K562 (cell line): ENCODE data around the gene RPS27. TPM values are rescaled to one million over a fixed set of nuclear protein-coding genes. Genes with fewer than 3 reads are reported as not detected.

Source experiments
- ATAC-seq: fragments of 200-7000 bp; cut with Tn5 transposase; 3 replicates; pipeline ENCODE4 v1.9.1; 2020; ENCODE audit warnings: moderate library complexity
- BruUV-seq: library from RNA; stranded (reverse); fragments of 400-500 nt; replicated peaks from 2 replicates; lab custom pipeline; 2021; lab: Mats Ljungman, UMichigan
- CTCF ChIA-PET: fragments of 300-600 bp; formaldehyde crosslinking; extraction: SDS; loops from one replicate; lab custom pipeline; 2021; ENCODE audit warnings: low intra/inter-chr PET ratio; lab: Yijun Ruan, JAX
- POLR2A ChIA-PET: fragments of 300-600, 350-650 bp; sonication (Branson Sonifier 250); formaldehyde crosslinking; extraction: SDS; loops from one replicate; lab custom pipeline; 2021; ENCODE audit warnings: antibody characterized with exemption, inconsistent platforms; lab: Yijun Ruan, JAX
- DNase-seq, 4 experiments: peaks; one replicate each; pipeline versions ENCODE4 v3.0.0 to v3.0.0-alpha.2; 2011 to 2018; ENCODE audit warnings: low spot score in 3 of 4, mixed read lengths in 3 of 4; ENCODE audit errors: extremely low read depth in 1 of 4
- FAIRE-seq: peaks from 2 replicates; lab custom pipeline; 2011; peaks lifted over from hg19 to GRCh38; lab: Jason Lieb, UNC
- H2AFZ ChIP-seq: 2 replicates; pipeline ENCODE4 v1.6.0; 2011; ENCODE audit warnings: low read depth, low read length, control low read depth, inconsistent platforms
- H3K27ac ChIP-seq: fragments of 200-600 bp; 3 replicates; pipeline ENCODE4 v1.8.0; 2011; ENCODE audit warnings: low read depth, mild to moderate bottlenecking, control low read depth, inconsistent platforms, low read length, moderate library complexity, mixed read lengths; ENCODE audit errors: extremely low read depth
- H3K27me3 ChIP-seq, 2 experiments: fragments of 300-600 bp in 1 of 2; 2 replicates in 1 of 2; 3 replicates in 1 of 2; pipeline versions ENCODE4 v1.6.0 to v1.8.0; 2011; ENCODE audit warnings: inconsistent platforms in 2 of 2, low read length in 2 of 2, mild to moderate bottlenecking in 1 of 2, mixed read lengths in 1 of 2, moderate library complexity in 1 of 2; ENCODE audit not compliant: control insufficient read depth in 2 of 2, insufficient read depth in 2 of 2
- H3K36me3 ChIP-seq: fragments of 300-600 bp; 3 replicates; pipeline ENCODE4 v1.8.0; 2011; ENCODE audit warnings: mild to moderate bottlenecking, low read length, inconsistent platforms; ENCODE audit not compliant: control insufficient read depth, insufficient read depth
- H3K4me1 ChIP-seq, 2 experiments: fragments of 200-600 bp in 1 of 2; replicated peaks in 1 of 2; 2 replicates in 1 of 2; 3 replicates in 1 of 2; pipeline versions ENCODE4 v1.5.1 to v1.8.0; 2011; ENCODE audit warnings: inconsistent platforms in 2 of 2, low read length in 2 of 2, mild to moderate bottlenecking in 1 of 2, mixed read lengths in 1 of 2, moderate library complexity in 1 of 2; ENCODE audit not compliant: control insufficient read depth in 2 of 2, insufficient read depth in 2 of 2
- H3K4me2 ChIP-seq: 2 replicates; pipeline ENCODE4 v1.6.1; 2011; ENCODE audit warnings: low read length, control low read depth, inconsistent platforms, mixed read lengths; ENCODE audit not compliant: insufficient read depth
- H3K4me3 ChIP-seq: fragments of 200-600 bp; sonication (generic), shearing (Covaris generic); 2 replicates; pipeline ENCODE4 v1.5.1; 2016; ENCODE audit warnings: control low read depth, inconsistent platforms
- H3K79me2 ChIP-seq: fragments of 200-600 bp; 3 replicates; pipeline ENCODE4 v1.8.0; 2011; ENCODE audit warnings: low read length, inconsistent platforms; ENCODE audit not compliant: control insufficient read depth, insufficient read depth
- H3K9ac ChIP-seq, 2 experiments: 2 replicates each; pipeline versions ENCODE4 v1.6.0 to v1.6.1; 2011; ENCODE audit warnings: low read depth in 2 of 2, low read length in 2 of 2, control low read depth in 1 of 2, inconsistent platforms in 1 of 2, mild to moderate bottlenecking in 1 of 2, mixed read lengths in 1 of 2; ENCODE audit not compliant: insufficient read depth in 1 of 2
- H3K9me1 ChIP-seq: one replicate; pipeline ENCODE4 v1.6.0; 2011; ENCODE audit warnings: inconsistent platforms, mild to moderate bottlenecking, low read length, moderate library complexity; ENCODE audit not compliant: control insufficient read depth, insufficient read depth
- H3K9me3 ChIP-seq: replicated peaks from 2 replicates; pipeline ENCODE4 v1.5.1; 2011; ENCODE audit warnings: low read depth, low read length, inconsistent platforms; ENCODE audit not compliant: control insufficient read depth, insufficient read depth
- H4K20me1 ChIP-seq: replicated peaks from 2 replicates; pipeline ENCODE4 v1.6.1; 2011; ENCODE audit warnings: low read length, inconsistent platforms, mixed read lengths; ENCODE audit not compliant: control insufficient read depth, insufficient read depth
- ARID1B ChIP-seq: fragments of 450-650 bp; IDR thresholded peaks from 2 replicates; pipeline ENCODE4 v1.6.1; 2016; ENCODE audit warnings: antibody characterized with exemption, mild to moderate bottlenecking, inconsistent platforms
- CBX3 ChIP-seq, 2 experiments: IDR thresholded peaks; 1 replicate in 1 of 2; 2 replicates in 1 of 2; pipeline ENCODE4 v1.6.1; 2012; ENCODE audit warnings: inconsistent platforms in 2 of 2, low read length in 2 of 2, borderline replicate concordance in 1 of 2, control low read depth in 1 of 2
- KAT7 ChIP-seq: sonication (generic); formaldehyde crosslinking; IDR thresholded peaks from 2 replicates; pipeline ENCODE4 v1.8.0; 2022; ENCODE audit warnings: missing genetic modification reagents, mild to moderate bottlenecking, borderline replicate concordance
- LARP7 ChIP-seq: fragments of 450-650 bp; IDR thresholded peaks from 2 replicates; pipeline ENCODE4 v1.6.1; 2016
- RBFOX2 ChIP-seq: fragments of 200-400 bp; formaldehyde crosslinking; IDR thresholded peaks from 2 replicates; pipeline ENCODE4 v1.6.1; 2017; ENCODE audit warnings: low read depth, mild to moderate bottlenecking, low read length, moderate library complexity
- SMARCB1 ChIP-seq: IDR thresholded peaks from 2 replicates; pipeline ENCODE4 v1.6.1; 2011; ENCODE audit warnings: improper control_type of control experiment, low read depth; ENCODE audit not compliant: insufficient read length
- TOE1 ChIP-seq, 2 experiments: fragments of 450-650 bp in 1 of 2; sonication (generic) in 1 of 2; formaldehyde crosslinking in 1 of 2; IDR thresholded peaks; 2 replicates each; pipeline versions ENCODE4 v1.7.1 to v1.8.0; 2016 to 2022; ENCODE audit warnings: borderline replicate concordance in 2 of 2, mild to moderate bottlenecking in 2 of 2, antibody characterized with exemption in 1 of 2, inconsistent platforms in 1 of 2, low read depth in 1 of 2, missing genetic modification reagents in 1 of 2, moderate library complexity in 1 of 2
- ZNF174 ChIP-seq: fragments of 250-450 bp; sonication (Bioruptor Pico); IDR thresholded peaks from 2 replicates; pipeline ENCODE4 v1.4.0; 2020; ENCODE audit warnings: mild to moderate bottlenecking
- ZNF224 ChIP-seq: sonication (generic); formaldehyde crosslinking; IDR thresholded peaks from 2 replicates; pipeline ENCODE4 v1.8.0; 2022; ENCODE audit warnings: mild to moderate bottlenecking, missing genetic modification reagents
- ZNF23 ChIP-seq: fragments of 250-450 bp; sonication (Bioruptor Pico); IDR thresholded peaks from 2 replicates; pipeline ENCODE4 v1.4.0; 2020; ENCODE audit warnings: mild to moderate bottlenecking
- WGBS: fragments of 100-300 bp; shearing (Covaris generic); methylation state at CpG from one replicate; pipeline ENCODE4 v1.1.6; 2016; ENCODE audit warnings: low coverage, mixed read lengths; ENCODE audit not compliant: insufficient coverage; ENCODE audit errors: missing lambda C conversion rate; 5-methylcytosine and 5-hydroxymethylcytosine counted together
- in situ Hi-C: fragments of 300-500 bp; cut with MboI; formaldehyde crosslinking; loops from 4 replicates; pipeline ENCODE4 v1.15.0; 2018; ENCODE audit warnings: inconsistent platforms, mixed read lengths
- intact Hi-C: fragments of 100-400 bp; cut with micrococcal nuclease; formaldehyde crosslinking; loops from 2 replicates; pipeline ENCODE4 v1.14.2; 2022
- polyA plus RNA-seq, 8 experiments: library from polyadenylated mRNA; depleted of rRNA in 4 of 8; stranded (reverse) in 5 of 8; unstranded in 3 of 8; fragments of >200 nt; fragmentation: Nextera tagmentation in 2 of 8; fragmentation: Illumina TruSeq in 1 of 8; extraction: Ambion mirVana in 2 of 8; extraction: Trizol in 1 of 8; gene quantifications; 2 replicates each; pipeline versions ENCODE4 v1.2.1 to v1.2.3, GENCODE V29; 2011 to 2014; ENCODE audit warnings: inconsistent platforms in 1 of 8, missing spikeins in 1 of 8
- total RNA-seq, 7 experiments: library from RNA; depleted of rRNA in 6 of 7; stranded (reverse); fragments of >200 nt in 6 of 7; fragmentation: Illumina TruSeq in 2 of 7; extraction: Trizol in 2 of 7; gene quantifications; 2 replicates each; pipeline versions ENCODE4 v1.2.1 to v1.2.3, GENCODE V29; 2011 to 2021; ENCODE audit warnings: low replicate concordance in 1 of 7
- TF ChIP-seq, protein P1 (sequence below): fragments of 450-650 bp; conservative IDR thresholded peaks from 2 replicates; pipeline ENCODE4 v1.6.1; 2016; ENCODE audit warnings: missing genetic modification characterization, low read depth, mild to moderate bottlenecking, control low read depth, missing compliant biosample characterization
- TF ChIP-seq, protein P2 (sequence below): sonication (generic); formaldehyde crosslinking; IDR thresholded peaks from 2 replicates; pipeline ENCODE4 v1.8.0; 2022; ENCODE audit warnings: mild to moderate bottlenecking, missing genetic modification reagents
- TF ChIP-seq, protein P3 (sequence below), 2 experiments: IDR thresholded peaks; 2 replicates each; pipeline ENCODE4 v1.6.1; 2011; ENCODE audit warnings: borderline replicate concordance in 1 of 2, control low read depth in 1 of 2, low read depth in 1 of 2, low read length in 1 of 2, mild to moderate bottlenecking in 1 of 2, mixed read lengths in 1 of 2, moderate library complexity in 1 of 2; ENCODE audit not compliant: insufficient read depth in 1 of 2, insufficient read length in 1 of 2, poor library complexity in 1 of 2, severe bottlenecking in 1 of 2; ENCODE audit errors: extremely low read depth in 1 of 2
- TF ChIP-seq, protein P4 (sequence below): fragments of 450-650 bp; formaldehyde crosslinking; conservative IDR thresholded peaks from 2 replicates; pipeline ENCODE4 v1.4.0; 2022; ENCODE audit warnings: mild to moderate bottlenecking, missing genetic modification characterization

Gene RPS27
- total and polyA plus RNA-seq, 9 of the 15 experiments (the other 6 are each of a cell fraction or from before 2014, with no cell fraction given) = 2,091 to 9,377 (median 6,706) TPM

DNA sequence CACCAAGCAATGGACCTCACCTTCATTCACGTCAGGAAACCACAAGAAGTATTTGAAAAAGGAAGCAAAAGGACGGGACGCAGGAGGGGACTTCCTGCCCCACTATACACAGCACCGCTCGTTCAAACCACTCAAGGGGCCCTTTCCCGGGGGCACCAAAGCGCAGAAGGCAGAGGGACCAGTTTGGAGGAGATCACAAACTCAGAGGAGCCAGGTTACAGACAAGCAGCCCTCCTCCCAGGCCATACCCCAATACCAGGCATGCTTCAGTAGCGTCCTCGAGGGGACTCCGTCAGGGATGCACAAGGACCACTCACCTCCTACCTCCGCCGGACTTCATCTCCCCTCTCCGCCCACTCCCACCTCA lies 32.8 kb upstream of the RPS27 start:
- ATAC-seq (peak; percentile 23), DNase-seq (no peak), FAIRE-seq (peak; percentile 61)
- Histone ChIP-seq H3K4me3 (peak overlapping the region; percentile 94), H3K4me2 (peak overlapping the region; percentile 90), H3K4me1 (peaks cover 27 to 33% of the 10 kb centered on the region in 2 experiments), H2AFZ (peak overlapping the region; percentile 92), H3K36me3 (peaks cover 43% of the 10 kb centered on the region), H4K20me1 (peaks cover 9% of the 10 kb centered on the region; the same call in 1 of the 2 replicates), H3K27me3 (no peaks in the 10 kb centered on the region), H3K9ac (peak overlapping the region; percentile 83 to 94), H3K79me2 (peaks cover 55% of the 10 kb centered on the region), H3K9me1 (no peaks in the 10 kb centered on the region), H3K27ac (peak overlapping the region; percentile 83), H3K9me3 (no peaks in the 10 kb centered on the region)
- intact Hi-C loops = no loop called here
- ChIA-PET CTCF (no interaction called here), POLR2A (interaction anchor here (0.7 to 4.9 kb wide), 6 partner anchors 10 to 33 kb away, joined by 3 to 39 read pairs (median 14); partner anchors contain the start of genes CREB3L4, DENND4B, JTB and RPS27)
- in situ Hi-C loops = no loop called here
- BruUV-seq = no TSS peak
- WGBS = 0% methylated on average over 13 of the region's 13 CpGs
- TF ChIP-seq, protein P1, sequence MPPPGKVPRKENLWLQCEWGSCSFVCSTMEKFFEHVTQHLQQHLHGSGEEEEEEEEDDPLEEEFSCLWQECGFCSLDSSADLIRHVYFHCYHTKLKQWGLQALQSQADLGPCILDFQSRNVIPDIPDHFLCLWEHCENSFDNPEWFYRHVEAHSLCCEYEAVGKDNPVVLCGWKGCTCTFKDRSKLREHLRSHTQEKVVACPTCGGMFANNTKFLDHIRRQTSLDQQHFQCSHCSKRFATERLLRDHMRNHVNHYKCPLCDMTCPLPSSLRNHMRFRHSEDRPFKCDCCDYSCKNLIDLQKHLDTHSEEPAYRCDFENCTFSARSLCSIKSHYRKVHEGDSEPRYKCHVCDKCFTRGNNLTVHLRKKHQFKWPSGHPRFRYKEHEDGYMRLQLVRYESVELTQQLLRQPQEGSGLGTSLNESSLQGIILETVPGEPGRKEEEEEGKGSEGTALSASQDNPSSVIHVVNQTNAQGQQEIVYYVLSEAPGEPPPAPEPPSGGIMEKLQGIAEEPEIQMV (tag) = peak; percentile 47; the same call in 1 of the 2 replicates
- no peak for TF ChIP-seq ZNF174 (CRISPR knock-in tag)
- 0 out of 2 replicates have a peak, but pooled peaks have one; percentile 4 for TF ChIP-seq ZNF224 (CRISPR knock-in tag)
- 0 out of 2 replicates have a peak, but pooled peaks have one; percentile 40 for TF ChIP-seq TOE1 (IDR thresholded peaks at IDR 0.05; ENCODE audit: borderline replicate concordance)
- 0 out of 2 replicates have a peak, but pooled peaks have one; percentile 65 for TF ChIP-seq TOE1 (CRISPR knock-in tag; IDR thresholded peaks at IDR 0.05; ENCODE audit: borderline replicate concordance, low read depth)
- TF ChIP-seq CBX3 (IDR thresholded peaks at IDR 0.05; ENCODE audit: borderline replicate concordance in 1 of 2, low read length in 2 of 2) = no peak
- no peak for TF ChIP-seq ZNF23 (CRISPR knock-in tag)
- TF ChIP-seq, protein P2, sequence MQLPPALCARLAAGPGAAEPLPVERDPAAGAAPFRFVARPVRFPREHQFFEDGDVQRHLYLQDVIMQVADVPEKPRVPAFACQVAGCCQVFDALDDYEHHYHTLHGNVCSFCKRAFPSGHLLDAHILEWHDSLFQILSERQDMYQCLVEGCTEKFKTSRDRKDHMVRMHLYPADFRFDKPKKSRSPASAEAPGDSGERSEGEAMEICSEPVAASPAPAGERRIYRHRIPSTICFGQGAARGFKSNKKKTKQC (CRISPR knock-in tag) = 0 out of 2 replicates have a peak, but pooled peaks have one; percentile 26
- TF ChIP-seq LARP7 = peak; percentile 37; the same call in 1 of the 2 replicates
- TF ChIP-seq, protein P3, sequence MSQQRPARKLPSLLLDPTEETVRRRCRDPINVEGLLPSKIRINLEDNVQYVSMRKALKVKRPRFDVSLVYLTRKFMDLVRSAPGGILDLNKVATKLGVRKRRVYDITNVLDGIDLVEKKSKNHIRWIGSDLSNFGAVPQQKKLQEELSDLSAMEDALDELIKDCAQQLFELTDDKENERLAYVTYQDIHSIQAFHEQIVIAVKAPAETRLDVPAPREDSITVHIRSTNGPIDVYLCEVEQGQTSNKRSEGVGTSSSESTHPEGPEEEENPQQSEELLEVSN (IDR thresholded peaks at IDR 0.05; ENCODE audit: borderline replicate concordance in 1 of 2, extremely low read depth in 1 of 2, insufficient read depth in 1 of 2, insufficient read length in 1 of 2, low read depth in 1 of 2, low read length in 1 of 2, poor library complexity in 1 of 2, severe bottlenecking in 1 of 2) = peak in 1 of 2 experiments; percentile 5
- no peak for TF ChIP-seq SMARCB1
- 0 out of 2 replicates have a peak, but pooled peaks have one; percentile 12 for TF ChIP-seq KAT7 (CRISPR knock-in tag)
- TF ChIP-seq, protein P4, sequence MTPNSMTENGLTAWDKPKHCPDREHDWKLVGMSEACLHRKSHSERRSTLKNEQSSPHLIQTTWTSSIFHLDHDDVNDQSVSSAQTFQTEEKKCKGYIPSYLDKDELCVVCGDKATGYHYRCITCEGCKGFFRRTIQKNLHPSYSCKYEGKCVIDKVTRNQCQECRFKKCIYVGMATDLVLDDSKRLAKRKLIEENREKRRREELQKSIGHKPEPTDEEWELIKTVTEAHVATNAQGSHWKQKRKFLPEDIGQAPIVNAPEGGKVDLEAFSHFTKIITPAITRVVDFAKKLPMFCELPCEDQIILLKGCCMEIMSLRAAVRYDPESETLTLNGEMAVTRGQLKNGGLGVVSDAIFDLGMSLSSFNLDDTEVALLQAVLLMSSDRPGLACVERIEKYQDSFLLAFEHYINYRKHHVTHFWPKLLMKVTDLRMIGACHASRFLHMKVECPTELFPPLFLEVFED = 0 out of 2 replicates have a peak, but pooled peaks have one; percentile 32
- no peak for TF ChIP-seq RBFOX2
- TF ChIP-seq ARID1B = 0 out of 2 replicates have a peak, but pooled peaks have one; percentile 42
